A673 (cell line): ENCODE results near the gene FAM227B. TPM values are rescaled to one million over a fixed set of nuclear protein-coding genes. Genes with fewer than 3 reads are reported as not detected.
"Not testable (repeated sequence)": the region's sequence is repeated elsewhere in the genome, so short reads cannot be mapped to it uniquely, and the experiment has no call there.

Experiments
- BruUV-seq: library from RNA; stranded (reverse); fragments of 400-500 nt; replicated peaks from 2 replicates; lab custom pipeline; 2021; lab: Mats Ljungman, UMichigan
- CTCF ChIA-PET: fragments of 300-600 bp; sonication (Branson Sonifier 250); formaldehyde crosslinking; loops from one replicate; lab custom pipeline; 2022; ENCODE audit warnings: antibody characterized with exemption; lab: Charles Lee
- POLR2A ChIA-PET: fragments of 300-600 bp; sonication (Branson Sonifier 250); formaldehyde crosslinking; loops from one replicate; lab custom pipeline; 2022; ENCODE audit warnings: antibody characterized with exemption; ENCODE audit not compliant: low non-redundant PET; lab: Charles Lee
- DNase-seq: peaks from one replicate; pipeline ENCODE4 v3.0.0-alpha.2; 2015; ENCODE audit warnings: low spot score
- H3K27ac ChIP-seq: fragments of 200-600 bp; sonication (generic); 2 replicates; pipeline ENCODE4 v1.5.1; 2016; ENCODE audit warnings: mixed run types, low read depth, mild to moderate bottlenecking, mixed read lengths, antibody characterized with exemption, low read length; ENCODE audit not compliant: poor library complexity, severe bottlenecking
- H3K27me3 ChIP-seq: fragments of 200-600 bp; sonication (generic); replicated peaks from 2 replicates; pipeline ENCODE4 v1.6.1; 2017; ENCODE audit warnings: mixed run types, low read depth, mild to moderate bottlenecking, mixed read lengths, antibody characterized with exemption, low read length; ENCODE audit not compliant: insufficient read depth, poor library complexity
- H3K36me3 ChIP-seq: fragments of 200-600 bp; sonication (generic); 2 replicates; pipeline ENCODE4 v1.6.1; 2016; ENCODE audit warnings: mixed run types, mild to moderate bottlenecking, mixed read lengths, antibody characterized with exemption, low read length; ENCODE audit not compliant: insufficient read depth, poor library complexity, severe bottlenecking
- H3K4me1 ChIP-seq: fragments of 200-600 bp; sonication (generic); 2 replicates; pipeline ENCODE4 v1.6.1; 2017; ENCODE audit warnings: mixed run types, mild to moderate bottlenecking, mixed read lengths, antibody characterized with exemption, low read length; ENCODE audit not compliant: insufficient read depth, poor library complexity, severe bottlenecking
- H3K4me3 ChIP-seq: fragments of 200-600 bp; sonication (generic); 2 replicates; pipeline ENCODE4 v1.5.1; 2016; ENCODE audit warnings: low read depth, mixed run types, mild to moderate bottlenecking, mixed read lengths, low read length; ENCODE audit not compliant: poor library complexity, severe bottlenecking
- H3K9me3 ChIP-seq: fragments of 200-600 bp; sonication (generic); 2 replicates; pipeline ENCODE4 v1.6.1; 2016; ENCODE audit warnings: mixed run types, low read depth, mild to moderate bottlenecking, mixed read lengths, antibody characterized with exemption, low read length; ENCODE audit not compliant: poor library complexity, severe bottlenecking
- EZH2 ChIP-seq: fragments of 200-600 bp; sonication (generic); IDR thresholded peaks from 2 replicates; pipeline ENCODE4 v1.6.1; 2017; ENCODE audit warnings: borderline replicate concordance, low read depth, mild to moderate bottlenecking, mixed read lengths, antibody characterized with exemption, low read length; ENCODE audit not compliant: poor library complexity, severe bottlenecking
- intact Hi-C: fragments of 100-400 bp; cut with micrococcal nuclease; formaldehyde crosslinking; loops from one replicate; pipeline ENCODE4 v1.10.0; 2022; ENCODE audit not compliant: unreplicated experiment
- total RNA-seq: library from RNA; stranded (reverse); gene quantifications from 2 replicates; pipeline ENCODE4 v1.2.3, GENCODE V29; 2021
- TF ChIP-seq, protein P1 (sequence below): fragments of 300-800, 200-600 bp; sonication (generic); conservative IDR thresholded peaks from 2 replicates; pipeline ENCODE4 v1.5.1; 2017; ENCODE audit warnings: low read depth, mild to moderate bottlenecking, antibody characterized with exemption, low read length, moderate library complexity, mixed read lengths

The FAM227B gene
- total RNA-seq, 1 experiment from 2014 or later, result 2.3 TPM

DNA sequence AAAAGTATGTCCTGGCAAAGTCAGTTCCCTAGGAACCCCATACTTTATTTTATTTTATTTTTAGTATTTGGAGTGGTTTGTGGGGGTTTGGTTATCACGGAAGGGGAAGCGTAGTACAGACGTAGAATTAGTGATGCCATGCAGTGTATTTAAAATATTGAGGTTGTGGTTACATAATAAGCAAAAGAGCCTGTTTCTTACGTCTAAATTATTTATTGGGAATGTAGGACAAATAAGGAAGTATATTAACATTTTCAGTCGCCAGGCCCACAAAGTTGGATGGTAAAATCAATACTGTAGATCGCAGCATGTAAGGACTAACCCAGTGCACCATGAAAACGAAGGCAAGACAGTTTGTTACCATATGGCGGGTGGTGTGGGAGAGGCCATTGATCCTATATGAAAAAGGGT lies 788 bp upstream of the FAM227B start:
- TF ChIP-seq, protein P1, sequence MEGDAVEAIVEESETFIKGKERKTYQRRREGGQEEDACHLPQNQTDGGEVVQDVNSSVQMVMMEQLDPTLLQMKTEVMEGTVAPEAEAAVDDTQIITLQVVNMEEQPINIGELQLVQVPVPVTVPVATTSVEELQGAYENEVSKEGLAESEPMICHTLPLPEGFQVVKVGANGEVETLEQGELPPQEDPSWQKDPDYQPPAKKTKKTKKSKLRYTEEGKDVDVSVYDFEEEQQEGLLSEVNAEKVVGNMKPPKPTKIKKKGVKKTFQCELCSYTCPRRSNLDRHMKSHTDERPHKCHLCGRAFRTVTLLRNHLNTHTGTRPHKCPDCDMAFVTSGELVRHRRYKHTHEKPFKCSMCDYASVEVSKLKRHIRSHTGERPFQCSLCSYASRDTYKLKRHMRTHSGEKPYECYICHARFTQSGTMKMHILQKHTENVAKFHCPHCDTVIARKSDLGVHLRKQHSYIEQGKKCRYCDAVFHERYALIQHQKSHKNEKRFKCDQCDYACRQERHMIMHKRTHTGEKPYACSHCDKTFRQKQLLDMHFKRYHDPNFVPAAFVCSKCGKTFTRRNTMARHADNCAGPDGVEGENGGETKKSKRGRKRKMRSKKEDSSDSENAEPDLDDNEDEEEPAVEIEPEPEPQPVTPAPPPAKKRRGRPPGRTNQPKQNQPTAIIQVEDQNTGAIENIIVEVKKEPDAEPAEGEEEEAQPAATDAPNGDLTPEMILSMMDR, result no peak
- TF ChIP-seq EZH2, result no peak
- H3K4me3 ChIP-seq, result peak overlapping the region; percentile 67
- DNase-seq, result peak; percentile 1
- peaks cover 17% of the 10 kb centered on the region for H3K36me3 ChIP-seq
- peaks cover 6% of the 10 kb centered on the region for H3K9me3 ChIP-seq
- CTCF ChIA-PET, result no interaction called here
- peaks cover 8% of the 10 kb centered on the region for H3K4me1 ChIP-seq
- H3K27me3 ChIP-seq, result no peaks in the 10 kb centered on the region
- intact Hi-C loops, result loop anchor here (10.0 kb wide), 1 partner anchor 63 kb away; no protein-coding TSS in a partner anchor
- POLR2A ChIA-PET, result no interaction called here
- BruUV-seq, result no TSS peak
- peak overlapping the region; percentile 90 for H3K27ac ChIP-seq

DNA sequence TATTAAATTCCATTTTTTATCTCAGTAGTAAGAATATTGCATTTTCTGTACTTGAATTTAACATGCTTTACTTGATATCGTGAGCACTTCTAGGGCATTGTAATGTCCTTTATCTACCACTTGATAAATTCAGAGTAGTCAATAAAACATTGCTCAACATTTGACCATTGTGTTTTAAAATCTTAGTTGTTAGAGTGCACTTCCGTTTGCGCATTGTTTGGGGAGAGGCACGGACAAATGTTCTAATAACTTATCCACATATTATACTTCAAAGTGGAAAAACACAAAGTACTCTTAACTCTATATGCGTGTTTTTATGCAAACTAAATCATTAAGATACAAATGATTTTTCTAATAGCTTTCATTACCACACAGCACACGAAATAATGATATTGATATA lies 419 bp downstream of the FAM227B start:
- Histone ChIP-seq H3K9me3 (no peaks in the 10 kb centered on the region), H3K27ac (peak overlapping the region; percentile 90), H3K4me1 (peaks cover 8% of the 10 kb centered on the region), H3K4me3 (peak overlapping the region; percentile 67), H3K27me3 (no peaks in the 10 kb centered on the region), H3K36me3 (peaks cover 6% of the 10 kb centered on the region)
- POLR2A ChIA-PET, result no interaction called here
- CTCF ChIA-PET, result no interaction called here
- peak; percentile 17 for DNase-seq
- BruUV-seq, result TSS peak; percentile 87
- intact Hi-C loops, result loop anchor here (10.0 kb wide), 1 partner anchor 65 kb away; no protein-coding TSS in a partner anchor
- TF ChIP-seq, protein P1, result no peak
- TF ChIP-seq EZH2, result no peak

DNA sequence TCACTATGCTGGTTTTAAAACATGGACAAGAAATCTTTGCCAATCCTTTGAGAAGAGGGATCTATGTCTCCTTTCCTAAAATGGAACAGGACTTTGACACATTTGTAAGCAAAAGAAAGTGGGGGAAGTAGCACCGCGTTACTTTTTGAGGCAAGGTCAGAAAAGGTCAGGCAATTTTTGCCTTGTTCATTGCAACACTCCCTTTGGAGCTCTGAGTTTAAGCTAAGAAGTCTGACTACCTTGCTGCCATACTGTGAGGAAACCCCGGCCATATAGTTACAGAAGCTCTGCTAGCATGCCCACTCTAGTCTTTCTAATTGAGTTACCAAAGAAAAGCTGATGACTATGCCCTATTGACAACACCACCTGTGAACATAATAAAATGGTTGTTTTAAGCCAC lies 1.4 kb downstream of the FAM227B start:
- DNase-seq, result no peak
- no peaks in the 10 kb centered on the region for H3K27me3 ChIP-seq
- H3K4me3 ChIP-seq, result no peak overlapping the region
- H3K27ac ChIP-seq, result no peak overlapping the region
- TF ChIP-seq, protein P1, result no peak
- TF ChIP-seq EZH2, result no peak
- intact Hi-C loops, result no loop called here
- BruUV-seq, result no TSS peak
- POLR2A ChIA-PET, result no interaction called here
- peaks cover 8% of the 10 kb centered on the region for H3K4me1 ChIP-seq
- no peaks in the 10 kb centered on the region for H3K36me3 ChIP-seq
- CTCF ChIA-PET, result no interaction called here
- no peaks in the 10 kb centered on the region for H3K9me3 ChIP-seq

DNA sequence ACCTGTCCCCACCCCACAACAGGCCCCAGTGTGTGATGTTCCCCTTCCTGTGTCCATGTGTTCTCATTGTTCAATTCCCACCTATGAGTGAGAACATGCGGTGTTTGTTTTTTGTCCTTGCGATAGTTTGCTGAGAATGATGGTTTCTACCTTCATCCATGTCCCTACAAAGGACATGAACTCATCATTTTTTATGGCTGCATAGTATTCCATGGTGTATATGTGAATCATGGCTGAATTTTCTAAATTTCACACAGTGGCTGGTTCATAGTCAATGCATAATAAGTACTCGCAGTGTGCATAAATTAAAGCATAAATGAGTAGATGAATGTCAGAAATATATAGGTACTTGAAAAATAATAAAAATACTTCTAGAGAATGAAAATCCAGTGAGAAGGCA lies 8.4 kb downstream of the FAM227B start:
- CTCF ChIA-PET, H3K9me3 ChIP-seq, intact Hi-C loops, H3K36me3 ChIP-seq, H3K4me3 ChIP-seq, DNase-seq, BruUV-seq, POLR2A ChIA-PET, H3K27ac ChIP-seq, H3K27me3 ChIP-seq, H3K4me1 ChIP-seq: not testable (repeated sequence)
